HepG2 (cell line): ENCODE results near the gene CCER1. TPM values are rescaled to one million over a fixed set of nuclear protein-coding genes. Genes with fewer than 3 reads are reported as not detected.

Source experiments
- ATAC-seq: fragments of 200-7000 bp; cut with Tn5 transposase; 3 replicates; pipeline ENCODE4 v1.9.1; 2020; ENCODE audit warnings: mild to moderate bottlenecking, moderate library complexity
- BruUV-seq: library from RNA; stranded (reverse); fragments of 400-500 nt; replicated peaks from 2 replicates; lab custom pipeline; 2021; lab: Mats Ljungman, UMichigan
- CTCF ChIA-PET: fragments of 300-600 bp; formaldehyde crosslinking; extraction: SDS; loops from one replicate; lab custom pipeline; 2021; ENCODE audit warnings: low total read pairs, inconsistent platforms, low intra/inter-chr PET ratio; lab: Yijun Ruan, JAX
- POLR2A ChIA-PET: fragments of 350-600 bp; sonication (Branson Sonifier 250); formaldehyde crosslinking; loops from one replicate; lab custom pipeline; 2020; ENCODE audit warnings: antibody characterized with exemption, inconsistent platforms; lab: Yijun Ruan, JAX
- DNase-seq: peaks from one replicate; pipeline ENCODE4 v3.0.0-alpha.2; 2015; ENCODE audit warnings: low spot score
- FAIRE-seq: peaks from 3 replicates; lab custom pipeline; 2011; peaks lifted over from hg19 to GRCh38; lab: Jason Lieb, UNC
- H2AFZ ChIP-seq: one replicate; pipeline ENCODE4 v1.6.1; 2011; ENCODE audit warnings: low read length, inconsistent platforms
- H3K27ac ChIP-seq: fragments of 300-600 bp; 3 replicates; pipeline ENCODE4 v1.8.0; 2011; ENCODE audit warnings: mixed run types, mild to moderate bottlenecking, mixed read lengths, low read length, inconsistent platforms; ENCODE audit not compliant: insufficient read depth; ENCODE audit errors: extremely low read length
- H3K27me3 ChIP-seq, 2 experiments: fragments of 200-600 bp in 1 of 2; 2 replicates in 1 of 2; 3 replicates in 1 of 2; pipeline versions ENCODE4 v1.6.0 to v1.8.0; 2011; ENCODE audit warnings: low read length in 2 of 2, mild to moderate bottlenecking in 2 of 2, moderate library complexity in 2 of 2, inconsistent platforms in 1 of 2; ENCODE audit not compliant: insufficient read depth in 2 of 2, control insufficient read depth in 1 of 2
- H3K36me3 ChIP-seq, 2 experiments: fragments of 200-600 bp in 1 of 2; replicated peaks in 1 of 2; 2 replicates in 1 of 2; 3 replicates in 1 of 2; pipeline versions ENCODE4 v1.5.1 to v1.8.0; 2011; ENCODE audit warnings: low read length in 2 of 2, inconsistent platforms in 1 of 2; ENCODE audit not compliant: insufficient read depth in 2 of 2, control insufficient read depth in 1 of 2
- H3K4me1 ChIP-seq: 2 replicates; pipeline ENCODE4 v1.5.1; 2012; ENCODE audit warnings: low read length, inconsistent platforms; ENCODE audit not compliant: insufficient read depth
- H3K4me2 ChIP-seq: 2 replicates; pipeline ENCODE4 v1.6.0; 2011; ENCODE audit warnings: low read depth, low read length, inconsistent platforms
- H3K4me3 ChIP-seq, 3 experiments: fragments of 200-600 bp in 1 of 3; sonication (generic), shearing (Covaris generic) in 1 of 3; replicated peaks in 1 of 3; 2 replicates each; pipeline ENCODE4 v1.5.1; 2011 to 2016; ENCODE audit warnings: low read length in 3 of 3, inconsistent platforms in 2 of 3, low read depth in 2 of 3, mild to moderate bottlenecking in 2 of 3, control low read depth in 1 of 3, mixed read lengths in 1 of 3; ENCODE audit not compliant: insufficient read depth in 1 of 3
- H3K79me2 ChIP-seq: one replicate; pipeline ENCODE4 v1.6.1; 2011; ENCODE audit warnings: low read length, inconsistent platforms; ENCODE audit not compliant: insufficient read depth
- H3K9ac ChIP-seq: 2 replicates; pipeline ENCODE4 v1.6.0; 2011; ENCODE audit warnings: mild to moderate bottlenecking, low read depth, low read length, inconsistent platforms; ENCODE audit not compliant: insufficient read depth
- H3K9me3 ChIP-seq: 2 replicates; pipeline ENCODE4 v1.5.1; 2012; ENCODE audit warnings: mild to moderate bottlenecking, low read length
- H4K20me1 ChIP-seq: 2 replicates; pipeline ENCODE4 v1.6.0; 2011; ENCODE audit warnings: inconsistent platforms, mild to moderate bottlenecking, low read length, moderate library complexity; ENCODE audit not compliant: insufficient read depth
- HMGA1 ChIP-seq: sonication (generic); formaldehyde crosslinking; conservative IDR thresholded peaks from 2 replicates; pipeline ENCODE4 v1.4.0; 2020; ENCODE audit warnings: missing genetic modification reagents
- REXO4 ChIP-seq: sonication (generic); formaldehyde crosslinking; IDR thresholded peaks from 2 replicates; pipeline ENCODE4 v1.8.0; 2022; ENCODE audit warnings: missing genetic modification reagents, mild to moderate bottlenecking, borderline replicate concordance
- ZBTB37 ChIP-seq: sonication (generic); formaldehyde crosslinking; IDR thresholded peaks from 2 replicates; pipeline ENCODE4 v1.4.0; 2020; ENCODE audit warnings: mild to moderate bottlenecking, missing genetic modification reagents
- ZNF530 ChIP-seq: sonication (generic); formaldehyde crosslinking; IDR thresholded peaks from 2 replicates; pipeline ENCODE4 v1.5.0; 2020; ENCODE audit warnings: low read depth, mild to moderate bottlenecking, missing genetic modification reagents
- ZSCAN12 ChIP-seq: sonication (generic); formaldehyde crosslinking; IDR thresholded peaks from 2 replicates; pipeline ENCODE4 v1.9.0; 2021; ENCODE audit warnings: mild to moderate bottlenecking, missing genetic modification reagents
- WGBS: methylation state at CpG from one replicate; pipeline ENCODE4 v1.1.6; 2017; ENCODE audit warnings: low lambda C conversion rate; 5-methylcytosine and 5-hydroxymethylcytosine counted together
- in situ Hi-C: cut with HindIII; loops from 2 replicates; pipeline ENCODE4 v1.10.0; 2017; ENCODE audit warnings: low pct_unique_long_range_greater_than_20kb; ENCODE audit not compliant: extremely low pct_ligation_motif_present
- intact Hi-C: fragments of 100-400 bp; cut with micrococcal nuclease; formaldehyde crosslinking; loops from one replicate; pipeline ENCODE4 v1.10.0; 2022; ENCODE audit not compliant: unreplicated experiment
- polyA plus RNA-seq, 8 experiments: library from polyadenylated mRNA; depleted of rRNA in 3 of 8; stranded (reverse) in 7 of 8; unstranded in 1 of 8; fragments of >200 nt; fragmentation: Illumina TruSeq in 4 of 8; extraction: Trizol in 4 of 8; gene quantifications; 2 replicates each; pipeline versions ENCODE4 v1.2.1 to v1.2.3, GENCODE V29; 2011 to 2016; ENCODE audit warnings: low read depth in 4 of 8, missing spikeins in 1 of 8, mixed read lengths in 1 of 8; ENCODE audit not compliant: insufficient read depth in 1 of 8
- total RNA-seq, 5 experiments: library from RNA; depleted of rRNA; stranded (reverse); fragments of >200 nt; fragmentation: Illumina TruSeq; extraction: Trizol; gene quantifications; 2 replicates each; pipeline ENCODE4 v1.2.3, GENCODE V29; 2016; ENCODE audit warnings: low read depth in 1 of 5
- TF ChIP-seq, protein P1 (sequence below): sonication (generic); formaldehyde crosslinking; IDR thresholded peaks from 2 replicates; pipeline ENCODE4 v1.8.0; 2022; ENCODE audit warnings: low read depth, missing genetic modification reagents

Gene CCER1
- total and polyA plus RNA-seq, 2 of the 13 experiments (the other 11 are each of a cell fraction or from before 2014, with no cell fraction given), result not detected

DNA sequence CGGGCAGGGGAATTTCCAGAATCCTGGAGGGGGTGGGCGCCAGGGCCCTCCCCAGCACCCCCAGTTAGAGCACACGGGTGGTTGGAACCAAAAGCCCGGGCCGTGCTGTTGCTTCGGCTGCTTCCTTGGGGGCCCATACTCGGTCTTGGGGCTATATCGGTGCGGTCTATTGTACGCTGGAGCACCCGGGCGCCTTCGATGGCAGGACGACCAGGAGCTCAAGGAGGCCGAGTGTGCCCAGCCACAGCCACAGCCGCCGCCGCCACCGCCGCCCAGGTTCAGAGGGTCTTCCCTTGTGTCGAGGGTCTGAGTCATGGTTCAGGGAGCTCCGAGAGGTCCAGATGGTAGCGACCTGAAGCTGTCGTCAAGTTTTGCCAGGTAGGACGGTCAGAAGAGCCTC lies 548 bp downstream of the CCER1 start:
- no peak overlapping the region for H3K9ac ChIP-seq
- BruUV-seq, result no TSS peak
- POLR2A ChIA-PET, result no interaction called here
- DNase-seq, result no peak
- no peak overlapping the region for H2AFZ ChIP-seq
- no peaks in the 10 kb centered on the region for H3K4me1 ChIP-seq
- H4K20me1 ChIP-seq, result no peaks in the 10 kb centered on the region
- ATAC-seq, result no peak; the same call in 1 of the 3 replicates
- intact Hi-C loops, result no loop called here
- 100% methylated on average over 1 of the region's 25 CpGs for WGBS
- H3K79me2 ChIP-seq, result no peaks in the 10 kb centered on the region
- in situ Hi-C loops, result loop anchor here (25.0 kb wide), 1 partner anchor 383 kb away; no protein-coding TSS in a partner anchor
- TF ChIP-seq, protein P1, sequence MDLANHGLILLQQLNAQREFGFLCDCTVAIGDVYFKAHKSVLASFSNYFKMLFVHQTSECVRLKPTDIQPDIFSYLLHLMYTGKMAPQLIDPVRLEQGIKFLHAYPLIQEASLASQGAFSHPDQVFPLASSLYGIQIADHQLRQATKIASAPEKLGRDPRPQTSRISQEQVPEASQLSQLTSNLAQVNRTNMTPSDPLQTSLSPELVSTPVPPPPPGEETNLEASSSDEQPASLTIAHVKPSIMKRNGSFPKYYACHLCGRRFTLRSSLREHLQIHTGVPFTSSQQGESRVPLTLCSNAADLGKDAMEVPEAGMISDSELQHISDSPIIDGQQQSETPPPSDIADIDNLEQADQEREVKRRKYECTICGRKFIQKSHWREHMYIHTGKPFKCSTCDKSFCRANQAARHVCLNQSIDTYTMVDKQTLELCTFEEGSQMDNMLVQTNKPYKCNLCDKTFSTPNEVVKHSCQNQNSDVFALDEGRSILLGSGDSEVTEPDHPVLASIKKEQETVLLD, result no peak
- TF ChIP-seq ZSCAN12 (CRISPR knock-in tag) (no peak), ZBTB37 (CRISPR knock-in tag) (no peak), REXO4 (CRISPR knock-in tag) (no peak), HMGA1 (CRISPR knock-in tag) (no peak), ZNF530 (CRISPR knock-in tag) (no peak)
- CTCF ChIA-PET, result no interaction called here
- no peaks in the 10 kb centered on the region for H3K27me3 ChIP-seq
- no peak overlapping the region for H3K4me3 ChIP-seq
- H3K4me2 ChIP-seq, result no peak overlapping the region
- H3K9me3 ChIP-seq, result no peaks in the 10 kb centered on the region
- H3K27ac ChIP-seq, result no peak overlapping the region
- H3K36me3 ChIP-seq, result no peaks in the 10 kb centered on the region
- FAIRE-seq, result no peak
